ENCODE results near the gene SOHLH1.

SOHLH1 gene

DNA sequence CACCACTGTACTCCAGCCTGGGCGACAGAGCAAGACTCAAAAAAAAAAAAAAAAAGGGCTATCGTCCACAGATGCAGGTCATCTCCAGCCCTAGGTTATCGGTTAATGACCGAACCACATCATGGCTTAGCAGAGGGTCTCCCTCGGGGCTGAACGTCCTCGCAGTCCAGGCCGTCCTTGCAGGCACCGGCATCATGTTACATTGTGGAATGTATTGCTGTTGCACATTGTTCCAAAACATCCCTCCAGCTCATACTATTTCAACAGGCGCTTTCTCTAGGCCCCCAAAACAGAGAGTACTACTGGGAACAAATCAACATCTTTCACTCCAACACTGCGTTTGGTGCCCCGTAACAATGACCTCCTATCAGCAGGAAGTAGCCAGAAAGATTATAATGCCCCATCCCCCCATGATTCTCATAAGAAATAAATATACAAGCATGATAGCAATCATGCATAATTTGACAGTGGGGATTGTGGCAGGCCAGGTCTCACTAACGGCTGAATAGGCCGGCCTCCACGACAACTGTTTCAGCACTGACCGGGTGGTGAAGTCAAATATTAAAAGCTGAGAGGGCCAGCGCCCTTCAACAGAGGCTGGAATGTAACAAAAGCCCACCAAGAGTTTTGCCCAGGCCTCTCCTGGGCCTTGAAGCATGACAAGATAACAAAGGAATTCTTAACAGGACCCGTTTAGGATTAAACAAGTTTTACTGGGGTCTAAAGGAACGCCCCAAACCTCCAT lies 37.3 kb downstream of the SOHLH1 start:
- no peak for DNase-seq (ENCODE audit: low read depth in 2 of 2)

DNA sequence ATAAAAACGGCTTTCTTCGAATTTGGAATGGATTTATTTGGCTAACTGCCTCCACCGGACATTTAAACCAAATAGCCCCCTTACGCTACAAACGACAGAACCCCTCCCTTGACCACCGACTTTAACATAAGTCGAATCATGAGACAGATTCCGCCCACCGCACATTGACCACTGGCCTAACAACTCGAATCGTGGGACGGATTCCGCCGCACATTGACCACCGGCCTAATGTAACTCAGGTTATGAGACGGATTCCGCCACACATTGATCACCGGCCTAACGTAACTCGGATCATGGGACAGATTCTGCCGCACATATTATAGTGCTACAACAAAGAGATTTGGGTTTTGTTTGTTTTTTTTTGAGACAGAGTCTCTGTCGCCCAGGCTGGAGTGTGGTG lies 38.9 kb downstream of the SOHLH1 start:
- DNase-seq (ENCODE audit: low read depth in 2 of 2) = no peak

DNA sequence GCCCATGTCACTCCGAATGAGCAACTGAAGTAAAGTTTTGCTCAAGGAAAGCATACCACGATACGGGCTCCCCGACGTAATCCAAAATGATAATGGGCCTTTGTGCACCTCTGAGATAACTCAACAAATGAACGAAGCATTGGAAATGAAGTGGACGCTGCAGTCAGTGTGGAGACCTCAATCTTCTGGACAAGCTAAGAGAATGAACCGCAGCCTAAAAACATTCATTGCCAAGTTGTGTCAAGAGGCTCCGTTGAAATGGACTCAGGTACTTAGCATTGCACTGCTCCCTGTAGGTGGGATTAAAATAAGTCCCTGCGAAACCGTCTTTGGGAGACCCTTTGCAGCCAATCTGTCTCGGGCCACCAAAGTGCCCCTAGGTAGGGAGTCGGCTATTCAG lies 40.0 kb downstream of the SOHLH1 start:
- DNase-seq (ENCODE audit: low read depth in 2 of 2) = no peak

DNA sequence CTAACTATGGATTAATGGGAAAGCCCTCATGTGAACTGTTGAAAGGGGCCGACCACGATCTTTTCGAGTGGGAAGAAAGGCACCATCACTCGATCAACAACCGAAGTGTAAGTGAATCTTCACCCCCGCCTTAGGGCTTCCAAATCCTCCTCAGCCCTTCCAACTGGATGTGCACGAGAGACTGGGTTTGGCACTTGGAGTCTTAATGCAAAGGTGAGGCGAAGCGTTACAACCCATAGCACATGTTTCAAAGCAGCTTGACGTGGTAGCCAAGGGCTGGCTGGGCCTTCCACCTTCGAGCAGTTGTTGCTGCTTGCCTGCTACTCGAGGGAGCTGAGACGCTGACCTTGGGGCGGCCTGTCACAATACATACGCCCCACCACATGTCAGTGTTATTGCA lies 41.9 kb downstream of the SOHLH1 start:
- no peak for DNase-seq (ENCODE audit: low read depth in 2 of 2)

DNA sequence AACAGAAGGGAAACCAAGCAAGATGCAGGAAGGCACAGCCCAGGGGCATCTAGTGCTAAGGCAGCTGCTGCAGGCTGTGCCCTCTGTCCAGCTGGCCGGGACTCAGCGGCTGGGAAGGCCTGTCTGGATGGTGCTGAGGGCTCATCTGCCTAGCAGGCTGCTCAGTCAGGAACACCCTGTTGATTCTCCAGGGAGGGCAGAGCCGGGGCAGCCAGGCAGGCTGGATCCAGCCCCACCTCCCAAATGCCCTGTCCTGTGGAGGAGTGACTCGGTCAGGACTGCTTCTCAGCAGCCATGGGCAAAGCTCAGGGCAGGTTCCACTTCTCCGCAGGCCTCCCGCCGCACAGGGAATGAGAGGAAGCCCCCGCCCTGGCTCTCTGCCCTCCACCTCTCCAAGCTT lies 44.0 kb downstream of the SOHLH1 start:
- no peak for DNase-seq (ENCODE audit: low read depth in 2 of 2)

DNA sequence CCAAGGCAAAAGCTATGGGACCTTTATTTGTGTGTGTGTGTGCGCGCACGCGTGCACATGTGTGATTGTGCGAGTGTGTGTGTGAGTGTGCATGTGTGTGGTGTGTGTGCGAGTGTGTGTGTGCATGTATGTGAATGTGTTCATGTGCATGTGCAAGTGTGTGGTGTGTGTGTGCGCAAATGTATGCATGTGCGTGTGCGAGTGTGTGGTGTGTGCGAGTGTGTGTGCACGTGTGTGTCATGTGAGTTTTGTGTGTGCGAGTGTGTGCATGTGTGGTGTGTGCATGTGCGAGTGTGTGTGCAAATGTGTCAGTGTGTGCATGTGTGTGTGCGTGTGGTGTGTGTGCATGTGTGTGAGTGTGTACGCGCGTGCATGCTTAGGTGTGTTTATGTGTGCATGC lies 48.9 kb downstream of the SOHLH1 start:
- DNase-seq (ENCODE audit: low read depth in 2 of 2) = no peak

DNA sequence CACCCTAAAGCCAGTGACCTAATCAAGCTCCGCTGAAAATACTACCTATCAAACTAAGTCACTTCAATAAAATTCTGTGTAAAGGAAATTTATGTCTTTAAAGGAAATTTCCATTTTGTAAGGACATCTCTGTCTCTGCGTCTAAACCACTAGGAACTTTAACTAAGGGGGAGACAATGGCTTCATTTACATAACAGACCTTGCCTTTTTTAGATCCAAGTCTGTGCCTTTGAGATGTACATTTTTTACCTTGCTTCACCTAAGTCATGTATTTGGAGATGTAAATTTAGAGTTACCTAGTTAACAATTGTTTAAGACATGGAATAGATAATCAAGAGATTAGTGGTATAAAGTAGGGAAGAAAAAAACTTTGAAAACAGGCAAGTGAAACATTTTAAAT lies 49.8 kb downstream of the SOHLH1 start:
- no peak for DNase-seq (ENCODE audit: low read depth in 2 of 2)

DNA sequence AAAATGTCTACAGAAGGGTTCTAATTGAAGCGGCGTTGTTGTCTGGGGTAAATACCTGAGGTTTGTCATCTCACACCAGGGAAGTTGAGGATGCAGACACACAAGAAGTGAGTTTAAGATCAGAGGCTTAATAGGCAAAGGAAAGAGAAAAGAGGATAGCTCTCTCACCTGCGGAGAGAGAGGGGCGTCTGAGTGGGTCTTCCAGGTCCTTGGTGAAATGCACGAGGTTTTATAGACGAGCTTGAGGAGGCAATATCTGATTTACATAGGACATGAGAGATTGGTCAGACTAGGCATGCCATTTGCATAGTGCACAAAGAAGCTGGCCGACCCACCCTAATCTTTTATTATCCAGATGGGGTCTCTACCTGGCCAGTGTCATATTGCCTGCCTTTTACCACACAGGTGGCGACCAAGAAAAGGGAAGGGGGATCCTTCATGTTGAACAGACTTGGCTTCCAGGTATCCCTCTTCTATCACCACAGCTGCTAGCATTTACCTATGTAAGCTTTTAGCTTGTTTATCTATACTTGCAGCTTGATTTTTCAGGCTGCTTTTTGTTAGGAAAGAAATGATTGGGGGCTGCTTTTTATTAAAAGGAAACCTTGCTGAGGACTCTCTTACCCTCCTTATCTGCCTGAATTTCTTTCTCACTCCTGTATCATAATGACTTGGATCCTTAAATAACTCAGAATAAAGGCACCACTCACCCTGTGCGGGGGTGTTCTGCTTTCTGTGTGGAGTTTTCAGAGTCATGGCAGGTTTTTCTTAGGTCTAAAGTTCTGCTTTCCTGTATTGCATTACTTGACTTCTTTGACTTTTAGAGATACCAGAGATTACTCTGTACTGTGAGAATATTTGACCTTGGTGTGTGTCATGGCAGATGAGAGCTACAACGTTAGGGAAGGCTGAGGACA lies 50.5 kb downstream of the SOHLH1 start:
- no peak for DNase-seq (ENCODE audit: low read depth in 2 of 2)

DNA sequence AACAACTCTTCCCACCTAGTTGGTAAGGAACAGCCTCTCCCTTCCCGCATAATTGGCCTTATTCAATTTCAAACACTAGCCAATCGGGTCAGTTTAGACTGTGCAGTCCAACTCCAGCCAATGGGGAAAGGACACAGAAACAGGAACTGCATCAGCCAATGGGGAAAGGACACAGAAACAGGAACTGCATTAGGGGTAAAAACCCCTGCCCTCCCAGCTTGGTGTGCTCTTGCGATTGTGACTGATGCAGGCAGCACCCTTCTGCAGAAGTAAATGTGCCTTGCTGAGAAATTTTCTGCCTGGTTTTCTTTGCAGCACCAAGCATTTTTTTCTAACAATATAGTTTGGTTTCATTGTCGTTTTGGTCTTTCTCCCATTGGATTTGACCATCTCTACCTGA lies 51.4 kb downstream of the SOHLH1 start:
- no peak for DNase-seq (ENCODE audit: low read depth in 2 of 2)

DNA sequence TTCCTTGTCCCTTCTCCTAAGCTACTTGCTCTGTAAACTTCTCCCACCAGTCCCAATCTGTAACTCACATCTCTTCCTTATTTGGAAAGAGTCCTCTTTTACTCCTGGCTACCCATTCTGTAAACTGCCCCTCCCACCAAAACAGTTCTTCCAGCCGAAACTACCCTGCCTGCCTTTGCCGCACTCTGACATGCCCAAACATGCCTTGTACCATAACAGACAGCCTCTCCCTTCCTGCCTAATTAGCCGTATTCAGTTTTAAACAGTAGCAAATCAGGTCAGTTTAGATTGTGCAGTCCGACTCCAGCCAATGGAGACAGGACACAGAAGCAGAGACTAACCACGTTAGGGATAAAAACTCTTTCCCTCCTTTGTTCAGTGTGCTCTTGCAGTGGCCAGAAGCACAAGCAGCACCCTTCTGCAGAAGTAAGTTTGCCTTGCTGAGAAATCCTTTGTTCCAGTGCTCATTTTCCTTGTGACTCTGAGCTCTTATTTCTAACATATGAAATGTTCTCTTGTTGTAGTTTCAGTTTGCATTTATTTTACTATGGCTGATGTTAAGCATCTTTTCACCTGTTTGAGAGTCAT lies 54.6 kb downstream of the SOHLH1 start:
- no peak for DNase-seq (ENCODE audit: low read depth in 2 of 2)
